HG03571 (cell line): ENCODE data around the gene PLCB3.

Source experiments
- ATAC-seq: cut with Tn5 transposase; IDR thresholded peaks from one replicate; pipeline ENCODE4 v1.9.1; 2021; ENCODE audit not compliant: unreplicated experiment

Gene PLCB3

GRCh38 chr11:64265176-64266160, 14.1 kb downstream of the PLCB3 start:
- ATAC-seq = no peak

GRCh38 chr11:64266339-64266738, 15.0 kb downstream of the PLCB3 start:
- no peak for ATAC-seq

GRCh38 chr11:64267207-64267945, 16.0 kb downstream of the PLCB3 start:
- ATAC-seq = no peak

GRCh38 chr11:64268025-64268892, 16.9 kb downstream of the PLCB3 start:
- no peak for ATAC-seq

- ATAC-seq = peak; percentile 14
Measured at GRCh38 chr11:64268893-64269539, 17.7 kb downstream of the PLCB3 start.

- ATAC-seq = peak; percentile 54
Measured at GRCh38 chr11:64269540-64270220, 18.4 kb downstream of the PLCB3 start.

- ATAC-seq = no peak
Measured at GRCh38 chr11:64275031-64275800, 23.9 kb downstream of the PLCB3 start.

GRCh38 chr11:64275841-64276240, 24.5 kb downstream of the PLCB3 start:
- no peak for ATAC-seq

- ATAC-seq = no peak
Measured at GRCh38 chr11:64276653-64277431, 25.5 kb downstream of the PLCB3 start.

GRCh38 chr11:64278576-64279190, 27.4 kb downstream of the PLCB3 start:
- no peak for ATAC-seq

- ATAC-seq = no peak
Measured at GRCh38 chr11:64281957-64282770, 30.8 kb downstream of the PLCB3 start.

- ATAC-seq = no peak
Measured at GRCh38 chr11:64283092-64283491, 31.8 kb downstream of the PLCB3 start.

GRCh38 chr11:64284048-64284961, 33.0 kb downstream of the PLCB3 start, which contains the start of gene BAD:
BAD (minus strand) TSS chr11:64284665; CDS start chr11:64284368, 297 bp downstream.
- ATAC-seq = peak; percentile 62

GRCh38 chr11:64284962-64285884, 33.9 kb downstream of the PLCB3 start, which contains the start of gene GPR137:
GPR137 (plus strand) TSS chr11:64285848; CDS start chr11:64286525, 677 bp downstream.
- peak; percentile 49 for ATAC-seq
